NCI-H2227 (cell line): ENCODE measurements around the gene NR2C2.

Source experiments
- DNase-seq: peaks from one replicate; lab custom pipeline; 2025; ENCODE audit not compliant: unreplicated experiment; lab: John Stamatoyannopoulos, UW

The NR2C2 gene

GRCh38 chr3:15097891-15098290 lies 150.5 kb downstream of the NR2C2 start:
- no peak for DNase-seq
